ENCODE data around the gene EXOC4. TPM values are rescaled to one million over a fixed set of nuclear protein-coding genes. Genes with fewer than 3 reads are reported as not detected.

Gene EXOC4
- polyA plus RNA-seq, 2 donors: 11.1 to 19.0 TPM

DNA sequence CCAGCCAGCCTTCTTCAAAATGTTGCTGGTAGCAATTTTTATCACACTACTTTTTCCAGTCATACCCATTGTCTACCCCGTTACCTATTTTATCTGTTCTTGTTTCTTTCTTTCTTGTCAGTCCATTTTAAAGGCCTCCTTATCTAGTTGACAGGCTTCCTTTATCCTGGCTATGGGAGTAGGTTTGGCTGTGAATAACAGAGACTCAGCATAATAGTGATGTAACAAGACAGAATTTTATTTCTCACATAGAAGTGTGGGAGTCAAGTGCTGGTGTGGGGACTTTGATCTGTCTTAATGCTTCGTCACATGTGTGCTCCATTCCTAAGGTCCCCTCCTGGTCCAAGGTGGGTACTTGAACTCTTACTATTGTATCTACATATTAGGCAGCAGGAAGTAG, 283.6 kb downstream of the EXOC4 start:
- 97% methylated on average over 2 of the region's 2 CpGs for WGBS, 2 donors
- H3K36me3 ChIP-seq (ENCODE audit: control insufficient read depth in 2 of 2, insufficient read depth in 2 of 2, low read length in 1 of 2): no peaks in the 10 kb centered on the region

DNA sequence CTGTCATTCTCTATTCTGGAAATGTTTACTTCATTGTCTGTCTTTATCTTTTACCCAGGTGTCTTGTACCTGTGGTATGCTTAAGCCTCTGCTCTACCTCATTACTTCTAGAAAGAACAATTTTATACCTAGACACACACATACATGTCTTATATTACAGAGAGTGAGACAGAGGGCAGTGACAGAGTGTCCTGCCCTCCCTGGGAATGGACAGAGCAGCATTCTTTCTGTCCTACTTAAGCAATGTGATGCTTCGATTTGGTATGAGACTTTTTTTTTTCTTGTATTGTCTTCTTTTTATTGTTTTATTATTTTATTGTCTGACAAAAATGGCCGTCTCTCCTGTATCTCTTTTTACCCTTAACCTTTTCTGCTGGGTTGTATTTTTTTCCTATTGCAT, 286.1 kb downstream of the EXOC4 start:
- H3K27me3 ChIP-seq (ENCODE audit: control insufficient read depth in 1 of 2, insufficient read depth in 2 of 2, low read length in 2 of 2): no peaks in the 10 kb centered on the region
- no peaks in the 10 kb centered on the region for H3K9me3 ChIP-seq (ENCODE audit: control insufficient read depth in 2 of 2, insufficient read depth in 1 of 2, low read depth in 1 of 2, low read length in 1 of 2)
- 79 to 88% methylated on average over 2 of the region's 2 CpGs for WGBS, 2 donors
- no peaks in the 10 kb centered on the region for H3K4me1 ChIP-seq (ENCODE audit: control insufficient read depth in 2 of 2, insufficient read depth in 2 of 2, low read length in 1 of 2)
- H3K36me3 ChIP-seq (ENCODE audit: control insufficient read depth in 2 of 2, insufficient read depth in 2 of 2, low read length in 1 of 2): no peaks in the 10 kb centered on the region
- H3K27ac ChIP-seq (ENCODE audit: low read depth in 2 of 2, low read length in 1 of 2): no peak overlapping the region
- H3K4me3 ChIP-seq (ENCODE audit: low read depth in 1 of 2, low read length in 2 of 2): no peak overlapping the region

More for the DNA sequence above, 283.6 kb downstream of the EXOC4 start:
- no peak overlapping the region for H3K27ac ChIP-seq (ENCODE audit: low read depth in 2 of 2, low read length in 1 of 2)
- H3K4me3 ChIP-seq (ENCODE audit: low read depth in 1 of 2, low read length in 2 of 2): no peak overlapping the region
- H3K4me1 ChIP-seq (ENCODE audit: control insufficient read depth in 2 of 2, insufficient read depth in 2 of 2, low read length in 1 of 2): no peaks in the 10 kb centered on the region
- H3K27me3 ChIP-seq (ENCODE audit: control insufficient read depth in 1 of 2, insufficient read depth in 2 of 2, low read length in 2 of 2): no peaks in the 10 kb centered on the region
- no peaks in the 10 kb centered on the region for H3K9me3 ChIP-seq (ENCODE audit: control insufficient read depth in 2 of 2, insufficient read depth in 1 of 2, low read depth in 1 of 2, low read length in 1 of 2)

DNA sequence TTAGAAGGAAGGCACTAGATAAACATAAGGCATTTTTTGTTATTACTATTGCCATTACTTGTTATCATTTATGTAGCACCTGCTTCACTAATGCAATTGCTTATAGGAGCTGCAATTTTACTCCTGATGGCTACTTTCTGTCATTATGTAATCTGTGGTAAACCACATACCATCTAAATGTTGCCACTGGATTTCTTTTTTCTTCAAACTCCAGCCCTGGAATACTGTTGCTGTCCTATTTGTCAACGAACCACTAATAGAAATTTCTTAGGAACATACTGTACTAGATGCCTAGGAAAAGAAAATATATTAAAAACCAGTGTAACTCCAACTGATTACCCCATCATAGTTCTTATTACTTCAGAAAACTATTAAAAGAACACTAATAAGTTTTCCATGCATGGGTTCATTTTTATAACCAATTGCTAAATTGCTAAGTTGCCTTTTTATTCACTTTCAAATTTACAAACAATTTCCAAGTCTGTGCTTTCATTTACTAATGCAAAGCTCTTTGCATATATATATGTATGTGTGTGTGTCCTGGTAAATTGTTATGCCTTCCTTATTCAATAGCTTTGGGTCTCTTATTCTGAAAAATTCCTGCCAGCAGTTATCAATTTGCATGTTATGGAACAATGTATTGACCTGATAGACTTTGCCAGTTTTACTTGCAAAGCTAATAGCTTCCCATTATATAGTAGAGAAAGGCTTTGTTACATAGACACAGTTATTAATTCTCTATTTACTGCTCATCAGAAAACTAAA, 287.4 kb downstream of the EXOC4 start:
- WGBS, 2 donors: 88 to 93% methylated on average over 1 of the region's 1 CpG
- Histone ChIP-seq H3K9me3 (ENCODE audit: control insufficient read depth in 2 of 2, insufficient read depth in 1 of 2, low read depth in 1 of 2, low read length in 1 of 2) (no peaks in the 10 kb centered on the region), H3K27me3 (ENCODE audit: control insufficient read depth in 1 of 2, insufficient read depth in 2 of 2, low read length in 2 of 2) (no peaks in the 10 kb centered on the region), H3K36me3 (ENCODE audit: control insufficient read depth in 2 of 2, insufficient read depth in 2 of 2, low read length in 1 of 2) (no peaks in the 10 kb centered on the region), H3K4me3 (ENCODE audit: low read depth in 1 of 2, low read length in 2 of 2) (no peak overlapping the region), H3K4me1 (ENCODE audit: control insufficient read depth in 2 of 2, insufficient read depth in 2 of 2, low read length in 1 of 2) (no peaks in the 10 kb centered on the region), H3K27ac (ENCODE audit: low read depth in 2 of 2, low read length in 1 of 2) (no peak overlapping the region)

DNA sequence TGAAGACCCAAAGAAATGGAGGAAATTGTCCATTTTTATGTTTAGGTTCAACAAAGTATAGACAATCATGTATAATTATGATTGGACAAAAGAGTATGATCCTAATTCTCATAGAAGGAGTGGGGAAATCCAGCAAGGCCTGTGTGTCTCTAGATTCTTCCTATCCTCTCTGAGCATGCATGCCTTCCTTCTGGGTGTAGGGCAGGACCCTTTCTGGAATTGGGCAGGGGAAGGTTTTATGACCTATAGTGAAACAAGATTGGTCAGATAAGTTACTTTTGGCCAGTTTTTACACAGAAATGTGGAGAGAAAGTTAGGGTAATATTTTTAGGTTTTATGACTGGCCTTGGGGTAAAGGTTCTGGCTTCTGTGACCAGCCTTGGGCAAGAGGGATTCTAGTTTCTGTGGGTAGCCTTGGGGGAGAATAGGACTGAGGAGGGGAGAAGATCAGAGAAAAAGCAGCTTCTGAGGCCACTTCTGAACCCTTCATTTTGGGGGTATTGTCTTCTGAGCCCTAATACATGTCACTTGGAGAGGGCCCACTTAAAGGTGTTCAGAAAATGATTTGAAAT, 289.4 kb downstream of the EXOC4 start:
- no peaks in the 10 kb centered on the region for H3K9me3 ChIP-seq (ENCODE audit: control insufficient read depth in 2 of 2, insufficient read depth in 1 of 2, low read depth in 1 of 2, low read length in 1 of 2)
- H3K27ac ChIP-seq (ENCODE audit: low read depth in 2 of 2, low read length in 1 of 2): no peak overlapping the region
- no peak overlapping the region for H3K4me3 ChIP-seq (ENCODE audit: low read depth in 1 of 2, low read length in 2 of 2)
- H3K36me3 ChIP-seq (ENCODE audit: control insufficient read depth in 2 of 2, insufficient read depth in 2 of 2, low read length in 1 of 2): no peaks in the 10 kb centered on the region
- H3K4me1 ChIP-seq (ENCODE audit: control insufficient read depth in 2 of 2, insufficient read depth in 2 of 2, low read length in 1 of 2): no peaks in the 10 kb centered on the region
- no peaks in the 10 kb centered on the region for H3K27me3 ChIP-seq (ENCODE audit: control insufficient read depth in 1 of 2, insufficient read depth in 2 of 2, low read length in 2 of 2)

DNA sequence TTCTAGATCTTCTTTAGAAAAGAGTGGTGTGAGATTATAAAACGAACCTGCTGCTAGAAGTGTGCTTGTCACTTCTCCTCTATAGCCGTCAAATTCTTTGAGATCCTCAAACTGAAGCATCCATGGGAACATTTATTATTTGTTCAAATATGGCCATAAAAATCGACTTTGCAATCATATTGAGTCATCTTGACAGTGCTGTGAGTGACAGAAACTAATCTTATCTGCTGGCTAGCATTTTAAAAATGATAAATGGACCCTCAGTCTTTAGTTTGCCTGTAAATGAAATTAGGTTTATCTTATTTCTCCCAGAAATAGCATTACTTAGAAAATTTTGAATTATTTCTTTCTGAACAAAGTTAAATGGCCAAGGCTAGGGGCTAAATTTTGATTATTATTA, 290.8 kb downstream of the EXOC4 start:
- Histone ChIP-seq H3K9me3 (ENCODE audit: control insufficient read depth in 2 of 2, insufficient read depth in 1 of 2, low read depth in 1 of 2, low read length in 1 of 2) (no peaks in the 10 kb centered on the region), H3K27ac (ENCODE audit: low read depth in 2 of 2, low read length in 1 of 2) (no peak overlapping the region), H3K4me3 (ENCODE audit: low read depth in 1 of 2, low read length in 2 of 2) (no peak overlapping the region), H3K4me1 (ENCODE audit: control insufficient read depth in 2 of 2, insufficient read depth in 2 of 2, low read length in 1 of 2) (no peaks in the 10 kb centered on the region), H3K27me3 (ENCODE audit: control insufficient read depth in 1 of 2, insufficient read depth in 2 of 2, low read length in 2 of 2) (no peaks in the 10 kb centered on the region), H3K36me3 (ENCODE audit: control insufficient read depth in 2 of 2, insufficient read depth in 2 of 2, low read length in 1 of 2) (no peaks in the 10 kb centered on the region)
- WGBS, 2 donors: 78 to 81% methylated on average over 3 of the region's 3 CpGs

DNA sequence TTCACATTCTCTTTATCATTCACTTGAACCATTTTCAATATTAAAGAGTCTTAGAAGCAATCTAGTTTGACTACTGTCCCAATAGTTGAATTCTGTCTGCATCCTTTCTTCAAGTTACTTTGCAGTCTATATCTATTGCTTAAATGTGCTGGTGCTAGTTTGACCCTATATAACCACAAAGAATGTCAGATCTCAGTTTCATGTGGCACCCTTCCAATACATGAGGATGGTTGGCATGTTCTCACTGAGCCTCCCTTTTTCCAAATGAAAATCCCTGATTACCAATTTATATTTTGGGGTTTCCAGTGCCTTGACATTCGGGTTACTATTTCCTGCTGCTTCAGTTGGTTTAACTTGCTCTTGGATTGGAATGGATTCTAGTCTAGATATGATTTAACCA, 292.7 kb downstream of the EXOC4 start:
- no peaks in the 10 kb centered on the region for H3K4me1 ChIP-seq (ENCODE audit: control insufficient read depth in 2 of 2, insufficient read depth in 2 of 2, low read length in 1 of 2)
- WGBS, 2 donors: 78 to 82% methylated on average over 1 of the region's 1 CpG
- H3K27me3 ChIP-seq (ENCODE audit: control insufficient read depth in 1 of 2, insufficient read depth in 2 of 2, low read length in 2 of 2): no peaks in the 10 kb centered on the region
- no peak overlapping the region for H3K4me3 ChIP-seq (ENCODE audit: low read depth in 1 of 2, low read length in 2 of 2)
- no peak overlapping the region for H3K27ac ChIP-seq (ENCODE audit: low read depth in 2 of 2, low read length in 1 of 2)
- no peaks in the 10 kb centered on the region for H3K9me3 ChIP-seq (ENCODE audit: control insufficient read depth in 2 of 2, insufficient read depth in 1 of 2, low read depth in 1 of 2, low read length in 1 of 2)
- no peaks in the 10 kb centered on the region for H3K36me3 ChIP-seq (ENCODE audit: control insufficient read depth in 2 of 2, insufficient read depth in 2 of 2, low read length in 1 of 2)

DNA sequence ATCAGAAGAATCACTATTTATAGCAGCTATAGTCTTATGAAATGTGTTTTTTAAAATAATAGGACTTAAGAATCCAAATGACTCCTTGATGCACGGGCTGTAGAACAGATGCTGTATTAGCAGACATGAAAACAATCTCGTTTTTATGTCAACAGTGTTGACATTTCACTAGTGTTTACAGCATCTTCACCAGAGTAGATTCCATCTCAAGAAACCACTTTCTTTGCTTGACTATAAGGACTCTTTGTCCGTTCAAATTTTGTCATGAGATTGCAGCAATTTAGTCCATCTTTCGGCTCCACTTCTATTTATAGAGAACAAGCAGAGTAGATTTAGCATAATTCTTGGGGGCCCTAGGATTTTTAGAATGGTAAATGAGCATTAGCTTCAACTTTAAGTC, 295.1 kb downstream of the EXOC4 start:
- Histone ChIP-seq H3K27me3 (ENCODE audit: control insufficient read depth in 1 of 2, insufficient read depth in 2 of 2, low read length in 2 of 2) (no peaks in the 10 kb centered on the region), H3K4me3 (ENCODE audit: low read depth in 1 of 2, low read length in 2 of 2) (no peak overlapping the region), H3K36me3 (ENCODE audit: control insufficient read depth in 2 of 2, insufficient read depth in 2 of 2, low read length in 1 of 2) (no peaks in the 10 kb centered on the region), H3K9me3 (ENCODE audit: control insufficient read depth in 2 of 2, insufficient read depth in 1 of 2, low read depth in 1 of 2, low read length in 1 of 2) (no peaks in the 10 kb centered on the region), H3K4me1 (ENCODE audit: control insufficient read depth in 2 of 2, insufficient read depth in 2 of 2, low read length in 1 of 2) (no peaks in the 10 kb centered on the region), H3K27ac (ENCODE audit: low read depth in 2 of 2, low read length in 1 of 2) (no peak overlapping the region)
- 85 to 86% methylated on average over 4 of the region's 4 CpGs for WGBS, 2 donors

DNA sequence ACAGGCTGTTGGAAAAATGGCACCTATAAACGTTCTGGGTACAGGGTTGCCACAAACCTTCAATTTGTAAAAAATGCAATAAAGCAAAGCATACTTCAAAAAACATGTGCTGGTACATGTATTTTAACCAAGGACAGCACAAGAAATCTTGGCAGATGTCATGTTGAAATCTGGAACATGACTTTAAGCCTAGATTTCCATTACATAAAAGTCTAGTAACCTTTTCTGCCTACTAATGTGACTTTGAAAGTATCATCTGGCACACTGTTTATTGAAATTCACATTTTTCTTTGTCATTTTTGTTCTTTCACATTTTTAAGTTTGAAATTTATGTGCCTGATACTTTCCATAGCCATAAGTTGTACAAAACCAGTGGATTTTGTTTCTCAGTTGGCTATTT, 296.8 kb downstream of the EXOC4 start:
- WGBS, 2 donors: 50 to 62% methylated on average over 1 of the region's 1 CpG
- no peak overlapping the region for H3K27ac ChIP-seq (ENCODE audit: low read depth in 2 of 2, low read length in 1 of 2)
- H3K27me3 ChIP-seq (ENCODE audit: control insufficient read depth in 1 of 2, insufficient read depth in 2 of 2, low read length in 2 of 2): no peaks in the 10 kb centered on the region

DNA sequence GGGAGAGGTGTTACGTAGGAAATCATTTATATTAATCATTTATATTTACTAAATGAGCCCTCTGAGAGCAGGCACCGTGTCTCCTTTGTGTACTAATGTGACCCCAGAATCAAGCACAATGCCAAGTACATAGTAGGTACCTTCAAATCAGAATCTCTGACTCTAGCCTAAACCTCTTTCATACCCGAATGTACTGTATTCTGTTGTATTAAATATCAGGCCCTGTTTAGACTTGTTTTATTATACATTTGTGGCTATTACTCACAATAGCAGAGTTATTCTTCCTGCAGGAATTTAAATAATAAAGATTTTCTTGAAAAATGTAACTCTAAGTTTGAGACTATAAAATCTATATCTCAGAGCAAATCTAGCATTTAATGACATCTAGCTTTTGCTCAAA, 297.3 kb downstream of the EXOC4 start:
- Histone ChIP-seq H3K36me3 (ENCODE audit: control insufficient read depth in 2 of 2, insufficient read depth in 2 of 2, low read length in 1 of 2) (no peaks in the 10 kb centered on the region), H3K9me3 (ENCODE audit: control insufficient read depth in 2 of 2, insufficient read depth in 1 of 2, low read depth in 1 of 2, low read length in 1 of 2) (no peaks in the 10 kb centered on the region), H3K27me3 (ENCODE audit: control insufficient read depth in 1 of 2, insufficient read depth in 2 of 2, low read length in 2 of 2) (no peaks in the 10 kb centered on the region), H3K4me1 (ENCODE audit: control insufficient read depth in 2 of 2, insufficient read depth in 2 of 2, low read length in 1 of 2) (no peaks in the 10 kb centered on the region), H3K27ac (ENCODE audit: low read depth in 2 of 2, low read length in 1 of 2) (no peak overlapping the region), H3K4me3 (ENCODE audit: low read depth in 1 of 2, low read length in 2 of 2) (no peak overlapping the region)
- WGBS, 2 donors: 52 to 73% methylated on average over 3 of the region's 3 CpGs

More for the DNA sequence above, 296.8 kb downstream of the EXOC4 start:
- H3K4me3 ChIP-seq (ENCODE audit: low read depth in 1 of 2, low read length in 2 of 2): no peak overlapping the region
- no peaks in the 10 kb centered on the region for H3K36me3 ChIP-seq (ENCODE audit: control insufficient read depth in 2 of 2, insufficient read depth in 2 of 2, low read length in 1 of 2)
- H3K9me3 ChIP-seq (ENCODE audit: control insufficient read depth in 2 of 2, insufficient read depth in 1 of 2, low read depth in 1 of 2, low read length in 1 of 2): no peaks in the 10 kb centered on the region
- no peaks in the 10 kb centered on the region for H3K4me1 ChIP-seq (ENCODE audit: control insufficient read depth in 2 of 2, insufficient read depth in 2 of 2, low read length in 1 of 2)

DNA sequence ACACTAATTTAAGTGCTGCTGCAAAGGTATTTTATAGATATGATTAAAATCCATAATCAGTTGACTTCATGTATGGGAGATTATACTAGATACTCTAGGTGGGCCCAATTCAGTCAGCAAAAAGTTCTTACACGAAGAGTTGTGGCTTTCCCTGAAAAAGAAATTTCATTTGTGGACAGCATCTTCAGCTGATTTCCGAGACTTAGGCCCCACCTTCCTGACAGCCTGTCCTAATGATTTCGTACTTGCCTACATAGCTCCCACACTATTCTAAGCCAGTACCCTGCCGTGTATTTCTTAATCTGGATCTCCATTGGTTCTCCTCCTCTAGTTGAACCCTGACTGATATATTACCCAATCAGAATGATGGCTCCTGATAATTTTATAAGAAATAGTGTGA, 297.9 kb downstream of the EXOC4 start:
- H3K9me3 ChIP-seq (ENCODE audit: control insufficient read depth in 2 of 2, insufficient read depth in 1 of 2, low read depth in 1 of 2, low read length in 1 of 2): no peaks in the 10 kb centered on the region
- no peaks in the 10 kb centered on the region for H3K4me1 ChIP-seq (ENCODE audit: control insufficient read depth in 2 of 2, insufficient read depth in 2 of 2, low read length in 1 of 2)
- H3K4me3 ChIP-seq (ENCODE audit: low read depth in 1 of 2, low read length in 2 of 2): no peak overlapping the region
- H3K27me3 ChIP-seq (ENCODE audit: control insufficient read depth in 1 of 2, insufficient read depth in 2 of 2, low read length in 2 of 2): no peaks in the 10 kb centered on the region
- no peaks in the 10 kb centered on the region for H3K36me3 ChIP-seq (ENCODE audit: control insufficient read depth in 2 of 2, insufficient read depth in 2 of 2, low read length in 1 of 2)
- H3K27ac ChIP-seq (ENCODE audit: low read depth in 2 of 2, low read length in 1 of 2): no peak overlapping the region
- WGBS, 2 donors: 95 to 96% methylated on average over 4 of the region's 4 CpGs
